ENCODE measurements around the gene STK10.

DNA sequence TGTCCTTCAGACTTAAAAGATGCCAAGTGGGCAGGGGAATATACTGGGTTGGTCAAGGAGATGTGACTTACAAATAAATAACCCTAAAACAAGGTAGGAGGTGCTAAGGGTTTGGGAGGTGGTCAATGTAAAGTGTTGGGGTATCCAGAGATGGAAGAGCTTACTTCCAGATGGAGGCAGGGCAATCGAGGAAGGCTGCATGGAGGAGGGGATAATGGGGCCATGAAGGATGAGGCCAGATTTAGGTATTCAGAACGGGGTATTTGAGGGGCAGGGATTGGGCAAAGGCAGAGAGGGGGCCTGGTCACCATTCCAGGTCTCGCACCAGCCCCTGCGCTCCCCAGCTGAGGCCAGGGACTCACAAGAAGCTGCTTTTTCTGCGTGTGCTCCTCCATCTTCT lies 123.7 kb downstream of the STK10 start:
- no peak for TF ChIP-seq POLR2A (IDR thresholded peaks at IDR 0.05)
- no peak for TF ChIP-seq CTCF (IDR thresholded peaks at IDR 0.05 in 4 of 5, conservative IDR thresholded peaks at IDR 0.05 in 1 of 5)
